ENCODE data around the gene AUP1. TPM values are rescaled to one million over a fixed set of nuclear protein-coding genes. Genes with fewer than 3 reads are reported as not detected.

Gene AUP1
- total and polyA plus RNA-seq, 2 experiments from 2014 or later, result 98.7 to 105 TPM

DNA sequence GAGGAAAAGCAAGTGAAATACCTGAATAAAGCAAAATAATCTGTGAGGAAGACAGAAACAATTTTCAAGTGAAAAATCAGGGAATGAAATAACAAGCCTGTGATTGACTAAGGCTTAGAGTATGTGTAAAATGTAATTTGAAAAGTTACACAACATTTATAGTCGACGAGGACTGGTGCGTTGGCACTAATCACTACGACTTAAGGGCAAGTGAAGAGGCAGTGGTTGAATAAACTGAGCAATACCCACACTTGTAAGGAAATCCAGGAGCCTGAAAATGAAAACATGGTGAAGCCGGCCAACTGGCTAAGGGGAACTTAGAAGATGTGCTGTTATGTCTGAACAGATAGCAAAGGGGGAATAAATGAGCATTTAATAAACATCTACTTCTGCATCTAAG lies 38.4 kb upstream of the AUP1 start:
- Mint-ChIP-seq H3K4me3 (no peak overlapping the region), H3K4me1 (no peaks in the 10 kb centered on the region), H3K27me3 (ENCODE audit: insufficient read depth, low read depth, poor library complexity) (peaks cover 5% of the 10 kb centered on the region), H3K27ac (no peak overlapping the region), H3K36me3 (ENCODE audit: low read depth) (no peaks in the 10 kb centered on the region), H3K9me3 (no peaks in the 10 kb centered on the region)
- Histone ChIP-seq H3K27ac (ENCODE audit: low read depth) (no peak overlapping the region), H3K4me1 (ENCODE audit: insufficient read depth) (no peaks in the 10 kb centered on the region), H3K4me2 (no peak overlapping the region), H3F3A (replicated peaks; ENCODE audit: low read depth) (no peaks in the 10 kb centered on the region), H2AFZ (no peak overlapping the region), H3K27me3 (ENCODE audit: insufficient read depth) (no peaks in the 10 kb centered on the region), H3K4me3 (no peak overlapping the region), H3K79me2 (replicated peaks; ENCODE audit: insufficient read depth) (no peaks in the 10 kb centered on the region), H3K9me2 (ENCODE audit: insufficient read depth) (no peaks in the 10 kb centered on the region), H3K36me3 (ENCODE audit: insufficient read depth) (no peaks in the 10 kb centered on the region), H4K20me1 (replicated peaks; ENCODE audit: insufficient read depth) (no peaks in the 10 kb centered on the region; the same call in 1 of the 2 replicates)
- TF ChIP-seq ZNF114 (CRISPR knock-in tag; IDR thresholded peaks at IDR 0.05) (no peak), STAT1 (IDR thresholded peaks at IDR 0.05; ENCODE audit: unreplicated experiment) (no peak), CREB1 (CRISPR knock-in tag; IDR thresholded peaks at IDR 0.05; ENCODE audit: low read depth) (no peak), EZH2phosphoT487 (IDR thresholded peaks at IDR 0.05; ENCODE audit: unreplicated experiment) (no peak), NANOG (IDR thresholded peaks at IDR 0.05; ENCODE audit: borderline replicate concordance) (no peak), EZH2 (IDR thresholded peaks at IDR 0.05; ENCODE audit: low read depth, unreplicated experiment) (no peak), JUNB (IDR thresholded peaks at IDR 0.05; ENCODE audit: unreplicated experiment) (no peak), POLR2AphosphoS5 (IDR thresholded peaks at IDR 0.05; ENCODE audit: low read depth) (no peak), ZNF331 (CRISPR knock-in tag; IDR thresholded peaks at IDR 0.05; ENCODE audit: low read depth) (no peak)
- TF ChIP-seq, protein P1, sequence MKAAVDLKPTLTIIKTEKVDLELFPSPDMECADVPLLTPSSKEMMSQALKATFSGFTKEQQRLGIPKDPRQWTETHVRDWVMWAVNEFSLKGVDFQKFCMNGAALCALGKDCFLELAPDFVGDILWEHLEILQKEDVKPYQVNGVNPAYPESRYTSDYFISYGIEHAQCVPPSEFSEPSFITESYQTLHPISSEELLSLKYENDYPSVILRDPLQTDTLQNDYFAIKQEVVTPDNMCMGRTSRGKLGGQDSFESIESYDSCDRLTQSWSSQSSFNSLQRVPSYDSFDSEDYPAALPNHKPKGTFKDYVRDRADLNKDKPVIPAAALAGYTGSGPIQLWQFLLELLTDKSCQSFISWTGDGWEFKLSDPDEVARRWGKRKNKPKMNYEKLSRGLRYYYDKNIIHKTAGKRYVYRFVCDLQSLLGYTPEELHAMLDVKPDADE (IDR thresholded peaks at IDR 0.05), result no peak
- TF ChIP-seq, protein P2, sequence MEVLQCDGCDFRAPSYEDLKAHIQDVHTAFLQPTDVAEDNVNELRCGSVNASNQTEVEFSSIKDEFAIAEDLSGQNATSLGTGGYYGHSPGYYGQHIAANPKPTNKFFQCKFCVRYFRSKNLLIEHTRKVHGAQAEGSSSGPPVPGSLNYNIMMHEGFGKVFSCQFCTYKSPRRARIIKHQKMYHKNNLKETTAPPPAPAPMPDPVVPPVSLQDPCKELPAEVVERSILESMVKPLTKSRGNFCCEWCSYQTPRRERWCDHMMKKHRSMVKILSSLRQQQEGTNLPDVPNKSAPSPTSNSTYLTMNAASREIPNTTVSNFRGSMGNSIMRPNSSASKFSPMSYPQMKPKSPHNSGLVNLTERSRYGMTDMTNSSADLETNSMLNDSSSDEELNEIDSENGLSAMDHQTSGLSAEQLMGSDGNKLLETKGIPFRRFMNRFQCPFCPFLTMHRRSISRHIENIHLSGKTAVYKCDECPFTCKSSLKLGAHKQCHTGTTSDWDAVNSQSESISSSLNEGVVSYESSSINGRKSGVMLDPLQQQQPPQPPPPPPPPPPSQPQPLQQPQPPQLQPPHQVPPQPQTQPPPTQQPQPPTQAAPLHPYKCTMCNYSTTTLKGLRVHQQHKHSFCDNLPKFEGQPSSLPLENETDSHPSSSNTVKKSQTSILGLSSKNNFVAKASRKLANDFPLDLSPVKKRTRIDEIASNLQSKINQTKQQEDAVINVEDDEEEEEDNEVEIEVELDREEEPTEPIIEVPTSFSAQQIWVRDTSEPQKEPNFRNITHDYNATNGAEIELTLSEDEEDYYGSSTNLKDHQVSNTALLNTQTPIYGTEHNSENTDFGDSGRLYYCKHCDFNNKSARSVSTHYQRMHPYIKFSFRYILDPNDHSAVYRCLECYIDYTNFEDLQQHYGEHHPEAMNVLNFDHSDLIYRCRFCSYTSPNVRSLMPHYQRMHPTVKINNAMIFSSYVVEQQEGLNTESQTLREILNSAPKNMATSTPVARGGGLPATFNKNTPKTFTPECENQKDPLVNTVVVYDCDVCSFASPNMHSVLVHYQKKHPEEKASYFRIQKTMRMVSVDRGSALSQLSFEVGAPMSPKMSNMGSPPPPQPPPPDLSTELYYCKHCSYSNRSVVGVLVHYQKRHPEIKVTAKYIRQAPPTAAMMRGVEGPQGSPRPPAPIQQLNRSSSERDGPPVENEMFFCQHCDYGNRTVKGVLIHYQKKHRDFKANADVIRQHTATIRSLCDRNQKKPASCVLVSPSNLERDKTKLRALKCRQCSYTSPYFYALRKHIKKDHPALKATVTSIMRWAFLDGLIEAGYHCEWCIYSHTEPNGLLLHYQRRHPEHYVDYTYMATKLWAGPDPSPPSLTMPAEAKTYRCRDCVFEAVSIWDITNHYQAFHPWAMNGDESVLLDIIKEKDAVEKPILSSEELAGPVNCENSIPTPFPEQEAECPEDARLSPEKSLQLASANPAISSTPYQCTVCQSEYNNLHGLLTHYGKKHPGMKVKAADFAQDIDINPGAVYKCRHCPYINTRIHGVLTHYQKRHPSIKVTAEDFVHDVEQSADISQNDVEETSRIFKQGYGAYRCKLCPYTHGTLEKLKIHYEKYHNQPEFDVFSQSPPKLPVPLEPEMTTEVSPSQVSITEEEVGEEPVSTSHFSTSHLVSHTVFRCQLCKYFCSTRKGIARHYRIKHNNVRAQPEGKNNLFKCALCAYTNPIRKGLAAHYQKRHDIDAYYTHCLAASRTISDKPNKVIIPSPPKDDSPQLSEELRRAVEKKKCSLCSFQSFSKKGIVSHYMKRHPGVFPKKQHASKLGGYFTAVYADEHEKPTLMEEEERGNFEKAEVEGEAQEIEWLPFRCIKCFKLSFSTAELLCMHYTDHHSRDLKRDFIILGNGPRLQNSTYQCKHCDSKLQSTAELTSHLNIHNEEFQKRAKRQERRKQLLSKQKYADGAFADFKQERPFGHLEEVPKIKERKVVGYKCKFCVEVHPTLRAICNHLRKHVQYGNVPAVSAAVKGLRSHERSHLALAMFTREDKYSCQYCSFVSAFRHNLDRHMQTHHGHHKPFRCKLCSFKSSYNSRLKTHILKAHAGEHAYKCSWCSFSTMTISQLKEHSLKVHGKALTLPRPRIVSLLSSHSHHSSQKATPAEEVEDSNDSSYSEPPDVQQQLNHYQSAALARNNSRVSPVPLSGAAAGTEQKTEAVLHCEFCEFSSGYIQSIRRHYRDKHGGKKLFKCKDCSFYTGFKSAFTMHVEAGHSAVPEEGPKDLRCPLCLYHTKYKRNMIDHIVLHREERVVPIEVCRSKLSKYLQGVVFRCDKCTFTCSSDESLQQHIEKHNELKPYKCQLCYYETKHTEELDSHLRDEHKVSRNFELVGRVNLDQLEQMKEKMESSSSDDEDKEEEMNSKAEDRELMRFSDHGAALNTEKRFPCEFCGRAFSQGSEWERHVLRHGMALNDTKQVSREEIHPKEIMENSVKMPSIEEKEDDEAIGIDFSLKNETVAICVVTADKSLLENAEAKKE (CRISPR knock-in tag; IDR thresholded peaks at IDR 0.05), result no peak
- TF ChIP-seq, protein P3, sequence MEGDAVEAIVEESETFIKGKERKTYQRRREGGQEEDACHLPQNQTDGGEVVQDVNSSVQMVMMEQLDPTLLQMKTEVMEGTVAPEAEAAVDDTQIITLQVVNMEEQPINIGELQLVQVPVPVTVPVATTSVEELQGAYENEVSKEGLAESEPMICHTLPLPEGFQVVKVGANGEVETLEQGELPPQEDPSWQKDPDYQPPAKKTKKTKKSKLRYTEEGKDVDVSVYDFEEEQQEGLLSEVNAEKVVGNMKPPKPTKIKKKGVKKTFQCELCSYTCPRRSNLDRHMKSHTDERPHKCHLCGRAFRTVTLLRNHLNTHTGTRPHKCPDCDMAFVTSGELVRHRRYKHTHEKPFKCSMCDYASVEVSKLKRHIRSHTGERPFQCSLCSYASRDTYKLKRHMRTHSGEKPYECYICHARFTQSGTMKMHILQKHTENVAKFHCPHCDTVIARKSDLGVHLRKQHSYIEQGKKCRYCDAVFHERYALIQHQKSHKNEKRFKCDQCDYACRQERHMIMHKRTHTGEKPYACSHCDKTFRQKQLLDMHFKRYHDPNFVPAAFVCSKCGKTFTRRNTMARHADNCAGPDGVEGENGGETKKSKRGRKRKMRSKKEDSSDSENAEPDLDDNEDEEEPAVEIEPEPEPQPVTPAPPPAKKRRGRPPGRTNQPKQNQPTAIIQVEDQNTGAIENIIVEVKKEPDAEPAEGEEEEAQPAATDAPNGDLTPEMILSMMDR (conservative IDR thresholded peaks at IDR 0.05; ENCODE audit: low read depth in 2 of 2), result no peak
- TF ChIP-seq, protein P4, sequence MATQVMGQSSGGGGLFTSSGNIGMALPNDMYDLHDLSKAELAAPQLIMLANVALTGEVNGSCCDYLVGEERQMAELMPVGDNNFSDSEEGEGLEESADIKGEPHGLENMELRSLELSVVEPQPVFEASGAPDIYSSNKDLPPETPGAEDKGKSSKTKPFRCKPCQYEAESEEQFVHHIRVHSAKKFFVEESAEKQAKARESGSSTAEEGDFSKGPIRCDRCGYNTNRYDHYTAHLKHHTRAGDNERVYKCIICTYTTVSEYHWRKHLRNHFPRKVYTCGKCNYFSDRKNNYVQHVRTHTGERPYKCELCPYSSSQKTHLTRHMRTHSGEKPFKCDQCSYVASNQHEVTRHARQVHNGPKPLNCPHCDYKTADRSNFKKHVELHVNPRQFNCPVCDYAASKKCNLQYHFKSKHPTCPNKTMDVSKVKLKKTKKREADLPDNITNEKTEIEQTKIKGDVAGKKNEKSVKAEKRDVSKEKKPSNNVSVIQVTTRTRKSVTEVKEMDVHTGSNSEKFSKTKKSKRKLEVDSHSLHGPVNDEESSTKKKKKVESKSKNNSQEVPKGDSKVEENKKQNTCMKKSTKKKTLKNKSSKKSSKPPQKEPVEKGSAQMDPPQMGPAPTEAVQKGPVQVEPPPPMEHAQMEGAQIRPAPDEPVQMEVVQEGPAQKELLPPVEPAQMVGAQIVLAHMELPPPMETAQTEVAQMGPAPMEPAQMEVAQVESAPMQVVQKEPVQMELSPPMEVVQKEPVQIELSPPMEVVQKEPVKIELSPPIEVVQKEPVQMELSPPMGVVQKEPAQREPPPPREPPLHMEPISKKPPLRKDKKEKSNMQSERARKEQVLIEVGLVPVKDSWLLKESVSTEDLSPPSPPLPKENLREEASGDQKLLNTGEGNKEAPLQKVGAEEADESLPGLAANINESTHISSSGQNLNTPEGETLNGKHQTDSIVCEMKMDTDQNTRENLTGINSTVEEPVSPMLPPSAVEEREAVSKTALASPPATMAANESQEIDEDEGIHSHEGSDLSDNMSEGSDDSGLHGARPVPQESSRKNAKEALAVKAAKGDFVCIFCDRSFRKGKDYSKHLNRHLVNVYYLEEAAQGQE (IDR thresholded peaks at IDR 0.05; ENCODE audit: unreplicated experiment), result no peak
- no peak for ATAC-seq
- DNase-seq (ENCODE audit: low spot score), result no peak
